Neural cell (in vitro differentiated cells): ENCODE results near the gene WDR89. TPM values are rescaled to one million over a fixed set of nuclear protein-coding genes. Genes with fewer than 3 reads are reported as not detected.

Experiments used
- H2AFZ ChIP-seq: fragments of 200-600, 300-800 bp; sonication (generic), shearing (Covaris generic); 2 replicates; pipeline ENCODE4 v1.6.0; 2014; ENCODE audit warnings: low read depth, mild to moderate bottlenecking, antibody characterized with exemption, low read length, moderate library complexity
- H3F3A ChIP-seq: fragments of 200-600 bp; shearing (Covaris generic); 2 replicates; pipeline ENCODE4 v1.6.1; 2016; ENCODE audit warnings: mild to moderate bottlenecking, moderate library complexity, mixed read lengths, antibody characterized with exemption, low read length; ENCODE audit not compliant: insufficient read depth, poor library complexity, severe bottlenecking
- H3K27ac ChIP-seq: fragments of 200-600, 300-800 bp; sonication (generic), shearing (Covaris generic); 2 replicates; pipeline ENCODE4 v1.5.1; 2014; ENCODE audit warnings: mild to moderate bottlenecking, low read length, moderate library complexity
- H3K27me3 ChIP-seq: fragments of 300-800, 200-600 bp; sonication (generic), shearing (Covaris generic); 2 replicates; pipeline ENCODE4 v1.6.0; 2014; ENCODE audit warnings: mild to moderate bottlenecking, low read depth, low read length, moderate library complexity; ENCODE audit not compliant: insufficient read depth
- H3K36me3 ChIP-seq: fragments of 300-800, 200-600 bp; sonication (generic), shearing (Covaris generic); 2 replicates; pipeline ENCODE4 v1.5.1; 2014; ENCODE audit warnings: mild to moderate bottlenecking, antibody characterized with exemption, low read length, moderate library complexity; ENCODE audit not compliant: insufficient read depth
- H3K4me2 ChIP-seq: fragments of 300-800, 200-600 bp; sonication (generic), shearing (Covaris generic); 2 replicates; pipeline ENCODE4 v1.6.0; 2014; ENCODE audit warnings: mild to moderate bottlenecking, low read length
- H3K4me3 ChIP-seq: fragments of 300-800, 200-600 bp; sonication (generic), shearing (Covaris generic); 2 replicates; pipeline ENCODE4 v1.5.1; 2014; ENCODE audit warnings: mild to moderate bottlenecking, low read length, moderate library complexity
- H3K79me2 ChIP-seq: fragments of 200-600 bp; shearing (Covaris generic); replicated peaks from 2 replicates; pipeline ENCODE4 v1.6.0; 2014; ENCODE audit warnings: mild to moderate bottlenecking, low read length, moderate library complexity; ENCODE audit not compliant: insufficient read depth
- H3K9ac ChIP-seq: fragments of 300-800, 200-600 bp; sonication (generic), shearing (Covaris generic); 2 replicates; pipeline ENCODE4 v1.6.1; 2016; ENCODE audit warnings: mild to moderate bottlenecking, low read length, mixed read lengths
- H3K9me2 ChIP-seq: fragments of 200-600 bp; shearing (Covaris generic); 2 replicates; pipeline ENCODE4 v1.6.1; 2016; ENCODE audit warnings: mild to moderate bottlenecking, low read length, mixed read lengths; ENCODE audit not compliant: insufficient read depth
- H3K9me3 ChIP-seq: fragments of 200-600, 300-800 bp; sonication (generic), shearing (Covaris generic); 2 replicates; pipeline ENCODE4 v1.6.1; 2016; ENCODE audit warnings: mild to moderate bottlenecking, mixed run types, low read length, moderate library complexity, mixed read lengths
- H4K20me1 ChIP-seq: fragments of 200-600 bp; shearing (Covaris generic); 2 replicates; pipeline ENCODE4 v1.6.1; 2016; ENCODE audit warnings: mild to moderate bottlenecking, mixed run types; ENCODE audit not compliant: insufficient read depth
- CTCF ChIP-seq: fragments of 450-650 bp; IDR thresholded peaks from 2 replicates; pipeline ENCODE4 v1.5.1; 2014; ENCODE audit warnings: antibody characterized with exemption, mild to moderate bottlenecking, moderate library complexity; ENCODE audit not compliant: poor library complexity, severe bottlenecking
- EP300 ChIP-seq: fragments of 450-650 bp; conservative IDR thresholded peaks from 2 replicates; pipeline ENCODE4 v1.6.1; 2014; ENCODE audit warnings: antibody characterized with exemption, mild to moderate bottlenecking, moderate library complexity; ENCODE audit not compliant: poor library complexity, severe bottlenecking
- EZH2 ChIP-seq: fragments of 200-600, 300-800 bp; shearing (Covaris generic), sonication (generic); IDR thresholded peaks from 2 replicates; pipeline ENCODE4 v1.6.1; 2014; ENCODE audit warnings: antibody characterized with exemption, low read length, borderline replicate concordance, mild to moderate bottlenecking; ENCODE audit not compliant: insufficient read depth, poor library complexity, severe bottlenecking
- MXI1 ChIP-seq: fragments of 450-650 bp; conservative IDR thresholded peaks from 2 replicates; pipeline ENCODE4 v1.6.1; 2014; ENCODE audit warnings: antibody characterized with exemption, mild to moderate bottlenecking; ENCODE audit not compliant: poor library complexity, severe bottlenecking
- POLR2AphosphoS5 ChIP-seq: IDR thresholded peaks from 2 replicates; pipeline ENCODE4 v1.6.1; 2012
- RAD21 ChIP-seq: fragments of 450-650 bp; conservative IDR thresholded peaks from 2 replicates; pipeline ENCODE4 v1.6.1; 2014; ENCODE audit warnings: antibody characterized with exemption, mild to moderate bottlenecking, moderate library complexity
- REST ChIP-seq: IDR thresholded peaks from 2 replicates; pipeline ENCODE4 v1.6.1; 2012; ENCODE audit warnings: borderline replicate concordance
- SMC3 ChIP-seq: fragments of 450-650 bp; conservative IDR thresholded peaks from 2 replicates; pipeline ENCODE4 v1.6.1; 2014; ENCODE audit warnings: antibody characterized with exemption, mild to moderate bottlenecking, moderate library complexity; ENCODE audit not compliant: poor library complexity
- TAF1 ChIP-seq: IDR thresholded peaks from 2 replicates; pipeline ENCODE4 v1.6.1; 2012; ENCODE audit warnings: low read depth
- polyA plus RNA-seq: library from polyadenylated mRNA; depleted of rRNA; stranded (reverse); fragments of >200 nt; gene quantifications from 2 replicates; pipeline ENCODE4 v1.2.3, GENCODE V29; 2014

Gene WDR89
- polyA plus RNA-seq, 1 donor from 2014 or later = 15.3 TPM

GRCh38 chr14:63650256-63650952 is 8.7 kb upstream of the WDR89 start:
- Histone ChIP-seq H3K36me3 (no peaks in the 10 kb centered on the region), H3K4me2 (no peak overlapping the region), H3K9me3 (no peaks in the 10 kb centered on the region), H3K4me3 (no peak overlapping the region), H3F3A (no peaks in the 10 kb centered on the region), H4K20me1 (no peaks in the 10 kb centered on the region), H3K9me2 (no peaks in the 10 kb centered on the region), H3K27ac (no peak overlapping the region), H3K9ac (no peak overlapping the region), H3K79me2 (no peaks in the 10 kb centered on the region), H2AFZ (no peak overlapping the region), H3K27me3 (no peaks in the 10 kb centered on the region)
- TF ChIP-seq EZH2 (no peak), RAD21 (no peak), POLR2AphosphoS5 (no peak), CTCF (no peak), REST (no peak), SMC3 (no peak), EP300 (no peak), MXI1 (no peak), TAF1 (no peak)

GRCh38 chr14:63647696-63648410 is 6.2 kb upstream of the WDR89 start:
- Histone ChIP-seq H3K4me2 (no peak overlapping the region), H3K27ac (no peak overlapping the region), H3K9ac (no peak overlapping the region), H2AFZ (no peak overlapping the region), H3K79me2 (no peaks in the 10 kb centered on the region), H4K20me1 (no peaks in the 10 kb centered on the region), H3K36me3 (no peaks in the 10 kb centered on the region), H3K4me3 (no peak overlapping the region), H3K9me3 (no peaks in the 10 kb centered on the region), H3K27me3 (no peaks in the 10 kb centered on the region), H3K9me2 (no peaks in the 10 kb centered on the region), H3F3A (no peaks in the 10 kb centered on the region)
- no peak for TF ChIP-seq EZH2
- no peak for TF ChIP-seq RAD21
- TF ChIP-seq POLR2AphosphoS5 = no peak
- no peak for TF ChIP-seq EP300
- TF ChIP-seq SMC3 = no peak
- TF ChIP-seq TAF1 = no peak
- no peak for TF ChIP-seq MXI1
- no peak for TF ChIP-seq CTCF
